HepG2 (cell line): ENCODE data around the gene C14orf132.

Experiments
- CEBPG ChIP-seq: IDR thresholded peaks from 2 replicates; pipeline ENCODE4 v1.6.1; 2016
- ETV6 ChIP-seq: sonication (generic); formaldehyde crosslinking; conservative IDR thresholded peaks from 2 replicates; pipeline ENCODE4 v1.4.0; 2020; ENCODE audit warnings: missing genetic modification reagents
- FOXK2 ChIP-seq: fragments of 450-650 bp; IDR thresholded peaks from 2 replicates; pipeline ENCODE4 v1.6.1; 2016
- ISX ChIP-seq: sonication (generic); formaldehyde crosslinking; conservative IDR thresholded peaks from 2 replicates; pipeline ENCODE4 v1.5.0; 2020; ENCODE audit warnings: missing genetic modification reagents
- JUN ChIP-seq: sonication (generic); formaldehyde crosslinking; IDR thresholded peaks from 2 replicates; pipeline ENCODE4 v1.4.0; 2020; ENCODE audit warnings: mild to moderate bottlenecking, missing genetic modification reagents
- JUNB ChIP-seq: sonication (generic); formaldehyde crosslinking; IDR thresholded peaks from 2 replicates; pipeline ENCODE4 v1.8.0; 2022; ENCODE audit warnings: missing genetic modification reagents, mild to moderate bottlenecking, borderline replicate concordance
- LCORL ChIP-seq, 2 experiments: fragments of 450-650 bp in 1 of 2; sonication (generic) in 1 of 2; formaldehyde crosslinking in 1 of 2; IDR thresholded peaks; 2 replicates each; pipeline versions ENCODE4 v1.5.0 to v1.6.1; 2017 to 2020; ENCODE audit warnings: antibody characterized with exemption in 1 of 2, missing genetic modification reagents in 1 of 2
- NBN ChIP-seq: fragments of 450-650 bp; conservative IDR thresholded peaks from 2 replicates; pipeline ENCODE4 v1.6.1; 2017
- NCOA5 ChIP-seq: sonication (generic); formaldehyde crosslinking; IDR thresholded peaks from 2 replicates; pipeline ENCODE4 v1.4.0; 2020; ENCODE audit warnings: missing genetic modification reagents
- TRIM24 ChIP-seq: sonication (generic); formaldehyde crosslinking; IDR thresholded peaks from 2 replicates; pipeline ENCODE4 v1.8.0; 2022; ENCODE audit warnings: mild to moderate bottlenecking, missing genetic modification reagents
- ZNF546 ChIP-seq: sonication (generic); formaldehyde crosslinking; conservative IDR thresholded peaks from 2 replicates; pipeline ENCODE4 v1.8.1; 2023; ENCODE audit warnings: mild to moderate bottlenecking, missing genetic modification reagents
- ZNF792 ChIP-seq: IDR thresholded peaks from 2 replicates; pipeline ENCODE4 v1.6.1; 2016
- TF ChIP-seq, protein P1 (sequence below): IDR thresholded peaks from 2 replicates; pipeline ENCODE4 v1.6.1; 2016

DNA sequence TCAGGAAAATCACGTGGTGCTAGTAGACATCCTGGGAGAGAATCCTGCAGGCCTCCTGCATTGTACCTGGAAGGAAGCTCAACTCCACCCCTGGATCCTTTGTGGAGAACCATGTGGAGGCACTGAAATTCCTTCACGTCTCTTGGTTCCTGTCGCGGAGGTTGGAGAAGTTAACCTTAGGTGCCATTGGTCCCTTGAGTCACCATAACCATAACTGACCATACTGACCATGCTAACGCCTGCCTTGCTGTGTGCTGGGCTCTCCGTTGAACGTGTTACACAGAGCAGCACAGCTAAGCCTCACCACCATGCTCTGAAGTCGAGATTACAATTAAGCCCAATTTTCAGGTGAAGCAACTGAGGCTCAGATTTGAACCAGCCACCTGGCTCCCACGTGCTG lies 18.6 kb downstream of the C14orf132 start:
- TF ChIP-seq ZNF546 (no peak), ISX (CRISPR knock-in tag) (no peak), FOXK2 (no peak), JUN (CRISPR knock-in tag) (no peak), NCOA5 (no peak), JUNB (CRISPR knock-in tag) (no peak), LCORL (IDR thresholded peaks at IDR 0.05) (no peak), LCORL (CRISPR knock-in tag; IDR thresholded peaks at IDR 0.05) (no peak), NBN (no peak), ZNF792 (no peak), ETV6 (no peak), CEBPG (CRISPR knock-in tag) (no peak), TRIM24 (CRISPR knock-in tag) (no peak)
- TF ChIP-seq, protein P1, sequence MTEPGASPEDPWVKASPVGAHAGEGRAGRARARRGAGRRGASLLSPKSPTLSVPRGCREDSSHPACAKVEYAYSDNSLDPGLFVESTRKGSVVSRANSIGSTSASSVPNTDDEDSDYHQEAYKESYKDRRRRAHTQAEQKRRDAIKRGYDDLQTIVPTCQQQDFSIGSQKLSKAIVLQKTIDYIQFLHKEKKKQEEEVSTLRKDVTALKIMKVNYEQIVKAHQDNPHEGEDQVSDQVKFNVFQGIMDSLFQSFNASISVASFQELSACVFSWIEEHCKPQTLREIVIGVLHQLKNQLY (CRISPR knock-in tag), result no peak
